HG03175 (cell line): Measurements from ENCODE around the gene TBC1D16.
"Not testable (repeated sequence)": the region's sequence is repeated elsewhere in the genome, so short reads cannot be mapped to it uniquely, and the experiment has no call there.

Source experiments
- ATAC-seq: cut with Tn5 transposase; IDR thresholded peaks from one replicate; pipeline ENCODE4 v1.9.1; 2021; ENCODE audit warnings: mild to moderate bottlenecking, moderate library complexity; ENCODE audit not compliant: unreplicated experiment

TBC1D16 gene

GRCh38 chr17:79902146-79902791, 133.4 kb downstream of the TBC1D16 start:
- no peak for ATAC-seq

DNA sequence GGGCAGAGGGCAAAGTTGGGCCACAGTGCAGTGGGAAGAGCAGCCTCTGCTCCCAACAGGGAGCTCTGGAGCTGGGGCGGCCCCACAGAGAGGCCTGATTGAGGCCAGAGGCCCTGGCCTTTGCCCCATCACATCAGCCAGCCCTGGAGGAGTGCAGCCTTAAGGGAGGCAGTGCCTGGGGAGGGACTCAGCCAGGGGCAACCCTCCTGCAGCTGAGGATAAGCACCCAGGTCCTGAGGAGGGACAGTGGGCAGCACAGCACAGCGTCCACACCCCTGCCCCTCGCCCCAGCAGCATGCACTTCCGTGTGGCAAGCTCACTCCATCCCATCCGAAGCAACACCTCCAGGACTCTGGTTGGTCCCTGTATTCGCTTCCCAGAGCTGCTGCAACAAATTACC, 134.5 kb downstream of the TBC1D16 start:
- no peak for ATAC-seq

DNA sequence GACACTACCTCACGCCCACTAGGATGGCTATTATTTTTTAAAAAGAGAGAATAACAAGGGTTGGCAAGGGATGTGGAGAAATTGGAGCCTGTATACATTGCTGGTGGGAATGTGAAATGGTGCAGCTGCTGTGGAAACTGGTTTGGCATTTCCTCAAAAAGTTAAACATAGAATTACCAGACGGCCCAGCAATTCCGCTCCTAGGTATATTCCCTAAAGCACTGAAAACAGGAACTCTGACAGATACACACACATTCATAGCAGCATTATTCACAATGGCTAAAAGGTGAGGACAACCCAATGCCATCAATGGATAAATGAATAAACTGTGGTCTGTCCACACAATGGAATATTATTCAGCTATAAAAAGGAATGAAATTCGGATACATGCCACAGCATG, 136.1 kb downstream of the TBC1D16 start:
- no peak for ATAC-seq

- no peak for ATAC-seq
These were observed 138.2 kb downstream of the TBC1D16 start for GRCh38 chr17:79897243-79898063.

DNA sequence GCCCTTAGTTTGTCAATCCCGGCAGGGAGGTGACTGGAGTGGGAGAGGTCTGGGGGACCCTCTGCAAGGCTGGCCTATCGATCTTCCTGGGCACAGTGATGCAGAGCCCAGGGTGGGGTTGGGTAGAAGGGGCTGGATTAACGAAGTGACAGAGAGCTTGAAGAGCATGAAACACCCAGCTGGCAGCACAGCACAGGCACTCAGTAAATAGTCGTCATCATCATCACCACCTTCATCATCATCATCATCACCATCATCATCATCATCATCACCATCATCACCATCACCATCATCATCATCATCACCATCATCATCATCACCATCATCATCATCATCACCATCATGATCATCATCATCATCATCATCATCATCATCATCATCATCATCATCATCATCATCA, 142.2 kb downstream of the TBC1D16 start:
- not testable (repeated sequence) for ATAC-seq

GRCh38 chr17:79892457-79893241, 143.0 kb downstream of the TBC1D16 start:
- no peak for ATAC-seq

GRCh38 chr17:79891113-79891730, 144.4 kb downstream of the TBC1D16 start:
- ATAC-seq, result no peak

- ATAC-seq, result no peak
These were observed 145.0 kb downstream of the TBC1D16 start for GRCh38 chr17:79890706-79891105.

DNA sequence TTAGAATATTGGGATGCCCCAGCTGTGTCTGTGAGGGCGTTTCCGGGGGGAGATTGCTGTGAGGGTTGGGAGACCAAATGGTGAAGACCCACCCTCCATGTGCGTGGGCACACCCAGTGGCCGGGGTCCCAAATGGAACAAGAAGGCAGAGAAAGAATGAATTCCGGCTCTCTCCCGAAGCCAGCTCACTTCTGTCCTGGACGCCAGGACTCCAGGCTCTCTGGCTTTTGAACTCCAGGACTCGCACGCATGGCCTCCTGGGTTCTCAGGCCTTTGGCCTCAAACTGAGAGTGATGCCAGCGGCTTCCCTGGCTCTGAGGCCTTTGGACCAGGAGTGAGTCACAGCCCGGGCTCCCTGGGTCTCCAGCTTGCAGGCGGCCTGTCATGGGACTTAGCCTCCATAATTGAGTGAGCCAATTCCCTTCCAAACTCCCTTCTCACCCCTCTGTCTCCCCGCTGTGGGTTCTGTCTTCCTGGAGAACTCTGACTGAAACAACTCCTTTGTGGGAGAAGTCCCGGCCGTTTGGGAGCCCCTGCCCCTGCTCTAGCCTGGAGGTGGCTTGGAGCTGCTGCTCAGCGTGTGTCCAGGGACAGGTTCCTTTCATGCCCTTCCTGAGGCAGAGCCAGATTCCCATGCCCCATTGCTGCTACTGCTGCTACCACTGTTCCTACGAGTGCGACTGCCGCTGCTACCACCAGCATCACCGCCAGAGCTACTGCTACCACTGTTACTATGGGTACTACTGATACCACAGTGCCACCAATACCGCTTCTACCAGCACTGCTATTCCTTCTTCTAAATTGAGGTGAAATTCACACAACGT, 146.6 kb downstream of the TBC1D16 start:
- no peak for ATAC-seq

- ATAC-seq, result no peak
These were observed 147.6 kb downstream of the TBC1D16 start for GRCh38 chr17:79888009-79888540.

- no peak for ATAC-seq
These were observed 148.2 kb downstream of the TBC1D16 start for GRCh38 chr17:79887451-79887991.

DNA sequence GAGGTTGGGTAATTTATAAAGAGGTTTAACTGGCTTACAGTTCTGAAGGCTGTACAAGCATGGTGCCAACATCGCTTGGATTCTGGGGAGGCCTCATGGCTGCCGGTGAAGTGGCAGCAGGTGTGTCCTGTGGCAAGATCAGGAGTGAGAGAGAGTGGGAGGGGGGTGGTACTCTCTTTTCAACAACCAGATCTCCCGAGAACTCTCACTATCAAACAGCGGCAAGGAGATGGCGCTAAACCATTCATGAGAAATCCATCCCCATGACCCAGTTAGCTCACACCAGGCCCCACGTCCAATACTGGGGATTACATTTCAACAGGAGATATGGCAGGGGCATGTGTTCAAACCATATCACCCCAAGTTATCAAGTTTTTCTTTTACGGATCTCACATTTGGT, 152.5 kb downstream of the TBC1D16 start:
- no peak for ATAC-seq
